ENCODE data around the gene ABRAXAS1.
A peak's percentile ranks its signal among the peaks of the same experiment; 100 is the strongest.

Gene ABRAXAS1

DNA sequence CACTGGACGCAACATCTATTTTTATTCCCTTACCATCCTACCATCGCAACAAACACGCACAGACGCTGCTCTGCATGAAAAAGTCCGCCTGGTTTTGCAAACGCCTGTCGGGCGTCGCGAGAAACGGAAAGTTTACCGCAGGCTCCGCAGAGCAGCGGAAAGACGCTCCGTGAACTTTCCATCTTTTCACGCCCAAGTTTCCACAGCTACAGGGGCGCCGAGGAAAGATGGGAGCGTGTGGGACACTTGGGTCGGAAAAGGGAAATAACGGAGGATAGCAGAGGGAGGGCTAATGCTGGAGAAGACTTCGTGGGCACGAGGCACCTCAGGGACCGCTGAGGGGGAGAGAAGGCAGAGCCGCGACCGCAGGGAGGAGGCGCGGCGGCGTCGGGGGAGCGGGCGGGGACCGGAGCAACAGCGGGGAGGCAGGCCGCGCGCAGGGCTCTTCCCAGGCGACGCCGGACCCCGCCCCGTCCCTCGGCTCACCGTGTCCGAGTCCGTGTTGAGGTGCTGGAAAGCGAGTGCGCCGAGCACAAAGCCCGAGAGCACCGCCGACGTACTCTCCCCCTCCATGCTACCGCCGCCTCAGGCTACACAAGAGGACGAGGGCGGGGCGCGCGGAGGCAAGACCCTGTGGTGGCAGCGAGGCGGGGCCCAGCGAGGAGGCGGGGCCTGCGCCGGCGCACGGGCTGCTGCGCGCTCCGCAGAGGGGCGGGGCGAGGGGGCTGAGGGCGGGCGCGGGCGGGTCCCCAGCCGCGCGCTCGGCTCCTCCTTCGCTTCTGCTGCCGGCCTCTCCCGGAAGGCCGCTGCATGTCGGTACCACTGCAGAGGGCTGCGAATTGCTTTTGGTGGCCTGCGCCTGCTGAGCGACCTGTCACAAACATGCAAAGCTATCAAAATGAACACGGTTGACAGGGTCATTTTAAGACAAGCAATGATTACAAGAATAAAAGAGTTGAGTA lies at the start of gene ABRAXAS1 (continued):
- TF ChIP-seq ZNF280C (tag by site-specific recombination; IDR thresholded peaks at IDR 0.05) (no peak), PRDM4 (tag by site-specific recombination; IDR thresholded peaks at IDR 0.05) (no peak), KLF9 (tag by site-specific recombination; IDR thresholded peaks at IDR 0.05; ENCODE audit: low read depth) (peak; percentile 82), ZNF202 (tag by site-specific recombination; IDR thresholded peaks at IDR 0.05; ENCODE audit: borderline replicate concordance) (no peak), ZNF521 (tag by site-specific recombination; IDR thresholded peaks at IDR 0.05) (no peak), MZF1 (tag by site-specific recombination; IDR thresholded peaks at IDR 0.05; ENCODE audit: borderline replicate concordance) (no peak), ZNF530 (tag by site-specific recombination; IDR thresholded peaks at IDR 0.05; ENCODE audit: low read depth) (no peak), ZNF548 (tag by site-specific recombination; IDR thresholded peaks at IDR 0.05) (no peak), ZNF394 (tag by site-specific recombination; IDR thresholded peaks at IDR 0.05; ENCODE audit: borderline replicate concordance) (no peak), ZNF23 (tag by site-specific recombination; IDR thresholded peaks at IDR 0.05; ENCODE audit: borderline replicate concordance) (no peak), SP7 (tag by site-specific recombination; IDR thresholded peaks at IDR 0.05) (peak; percentile 68), ZNF837 (tag by site-specific recombination; IDR thresholded peaks at IDR 0.05) (no peak), ZNF146 (tag by site-specific recombination; IDR thresholded peaks at IDR 0.05) (no peak), ZNF214 (tag by site-specific recombination; IDR thresholded peaks at IDR 0.05; ENCODE audit: borderline replicate concordance) (no peak), ZNF792 (tag by site-specific recombination; IDR thresholded peaks at IDR 0.05) (no peak), ZNF426 (tag by site-specific recombination; IDR thresholded peaks at IDR 0.05) (no peak), IKZF3 (tag by site-specific recombination; IDR thresholded peaks at IDR 0.05) (no peak), ZNF558 (tag by site-specific recombination; IDR thresholded peaks at IDR 0.05) (no peak), ZBTB10 (tag by site-specific recombination; IDR thresholded peaks at IDR 0.05) (no peak), ZNF302 (tag by site-specific recombination; IDR thresholded peaks at IDR 0.05; ENCODE audit: low read depth) (no peak), ZNF600 (tag by site-specific recombination; IDR thresholded peaks at IDR 0.05) (peak; percentile 85), ZNF529 (tag by site-specific recombination; IDR thresholded peaks at IDR 0.05; ENCODE audit: insufficient replicate concordance) (no peak), KLF1 (tag by site-specific recombination; IDR thresholded peaks at IDR 0.05) (peak; percentile 65), ZNF350 (tag by site-specific recombination; IDR thresholded peaks at IDR 0.05) (no peak), ZNF341 (tag by site-specific recombination; IDR thresholded peaks at IDR 0.05; ENCODE audit: low read depth) (peak; percentile 99), KLF16 (tag by site-specific recombination; IDR thresholded peaks at IDR 0.05) (no peak), RBAK (tag by site-specific recombination; IDR thresholded peaks at IDR 0.05) (no peak), ZNF624 (tag by site-specific recombination; IDR thresholded peaks at IDR 0.05) (no peak), BCL11A (tag by site-specific recombination; IDR thresholded peaks at IDR 0.05; ENCODE audit: low read depth) (no peak), HOXC10 (CRISPR knock-in tag; IDR thresholded peaks at IDR 0.05) (no peak)
- TF ChIP-seq, protein P1, sequence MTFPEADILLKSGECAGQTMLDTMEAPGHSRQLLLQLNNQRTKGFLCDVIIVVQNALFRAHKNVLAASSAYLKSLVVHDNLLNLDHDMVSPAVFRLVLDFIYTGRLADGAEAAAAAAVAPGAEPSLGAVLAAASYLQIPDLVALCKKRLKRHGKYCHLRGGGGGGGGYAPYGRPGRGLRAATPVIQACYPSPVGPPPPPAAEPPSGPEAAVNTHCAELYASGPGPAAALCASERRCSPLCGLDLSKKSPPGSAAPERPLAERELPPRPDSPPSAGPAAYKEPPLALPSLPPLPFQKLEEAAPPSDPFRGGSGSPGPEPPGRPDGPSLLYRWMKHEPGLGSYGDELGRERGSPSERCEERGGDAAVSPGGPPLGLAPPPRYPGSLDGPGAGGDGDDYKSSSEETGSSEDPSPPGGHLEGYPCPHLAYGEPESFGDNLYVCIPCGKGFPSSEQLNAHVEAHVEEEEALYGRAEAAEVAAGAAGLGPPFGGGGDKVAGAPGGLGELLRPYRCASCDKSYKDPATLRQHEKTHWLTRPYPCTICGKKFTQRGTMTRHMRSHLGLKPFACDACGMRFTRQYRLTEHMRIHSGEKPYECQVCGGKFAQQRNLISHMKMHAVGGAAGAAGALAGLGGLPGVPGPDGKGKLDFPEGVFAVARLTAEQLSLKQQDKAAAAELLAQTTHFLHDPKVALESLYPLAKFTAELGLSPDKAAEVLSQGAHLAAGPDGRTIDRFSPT (tag by site-specific recombination; IDR thresholded peaks at IDR 0.05) = peak; percentile 30; the same call in 1 of the 2 replicates
